ENCODE data around the gene NRP1.

Gene NRP1

GRCh38 chr10:33329178-33329577, 5.3 kb downstream of the NRP1 start:
- Histone ChIP-seq H3K27me3 (no peaks in the 10 kb centered on the region), H3K27ac (no peak overlapping the region), H3K36me3 (peaks cover 0 to 17% (median 4%) of the 10 kb centered on the region in 3 donors), H3K9me3 (no peaks in the 10 kb centered on the region), H3K4me1 (peaks cover 0 to 64% (median 20%) of the 10 kb centered on the region in 4 donors), H3K4me3 (no peak overlapping the region)
- DNase-seq, result no peak
- no peak for TF ChIP-seq CTCF (IDR thresholded peaks at IDR 0.05)
- intact Hi-C loops (cut with DNase I; ENCODE audit: low total_unique reads), result loop anchor here (10.0 kb wide), 1 partner anchor 134 kb away; no protein-coding TSS in a partner anchor

- H3K4me3 ChIP-seq, result no peak overlapping the region
- H3K4me1 ChIP-seq, result peaks cover 0 to 64% (median 20%) of the 10 kb centered on the region in 4 donors
- no peak for DNase-seq
- H3K27me3 ChIP-seq, result no peaks in the 10 kb centered on the region
- H3K27ac ChIP-seq, result no peak overlapping the region
- peaks cover 0 to 17% (median 8%) of the 10 kb centered on the region in 3 donors for H3K36me3 ChIP-seq
- intact Hi-C loops (cut with DNase I; ENCODE audit: low total_unique reads), result loop anchor here (10.0 kb wide), 1 partner anchor 133 kb away; no protein-coding TSS in a partner anchor
- no peak for TF ChIP-seq CTCF (IDR thresholded peaks at IDR 0.05)
- H3K9me3 ChIP-seq, result no peaks in the 10 kb centered on the region
Observed at GRCh38 chr10:33328253-33328652, 6.2 kb downstream of the NRP1 start.

- peaks cover 0 to 17% (median 8%) of the 10 kb centered on the region in 3 donors for H3K36me3 ChIP-seq
- peak overlapping the region in 1 of 2 donors; percentile 3 for H3K27ac ChIP-seq
- intact Hi-C loops (cut with DNase I; ENCODE audit: low total_unique reads), result loop anchor here (10.0 kb wide), 1 partner anchor 133 kb away; no protein-coding TSS in a partner anchor
- DNase-seq, result no peak
- peaks cover 0 to 59% (median 18%) of the 10 kb centered on the region in 4 donors for H3K4me1 ChIP-seq
- no peak overlapping the region for H3K4me3 ChIP-seq
- no peaks in the 10 kb centered on the region for H3K9me3 ChIP-seq
- H3K27me3 ChIP-seq, result no peaks in the 10 kb centered on the region
- no peak for TF ChIP-seq CTCF (IDR thresholded peaks at IDR 0.05)
Observed at GRCh38 chr10:33327751-33328150, 6.7 kb downstream of the NRP1 start.

GRCh38 chr10:33326933-33327332, 7.5 kb downstream of the NRP1 start:
- DNase-seq, result no peak
- Histone ChIP-seq H3K27me3 (no peaks in the 10 kb centered on the region), H3K36me3 (peaks cover 0 to 17% (median 8%) of the 10 kb centered on the region in 3 donors), H3K4me3 (no peak overlapping the region), H3K9me3 (no peaks in the 10 kb centered on the region), H3K27ac (peak overlapping the region in 1 of 2 donors; percentile 3), H3K4me1 (peaks cover 0 to 55% (median 14%) of the 10 kb centered on the region in 4 donors)
- intact Hi-C loops (cut with DNase I; ENCODE audit: low total_unique reads), result loop anchor here (10.0 kb wide), 1 partner anchor 132 kb away; no protein-coding TSS in a partner anchor
- no peak for TF ChIP-seq CTCF (IDR thresholded peaks at IDR 0.05)

- no peak overlapping the region for H3K27ac ChIP-seq
- H3K27me3 ChIP-seq, result no peaks in the 10 kb centered on the region
- peaks cover 0 to 48% (median 5%) of the 10 kb centered on the region in 4 donors for H3K4me1 ChIP-seq
- intact Hi-C loops (cut with DNase I; ENCODE audit: low total_unique reads), result loop anchor here (10.0 kb wide), 1 partner anchor 131 kb away; no protein-coding TSS in a partner anchor
- no peaks in the 10 kb centered on the region for H3K9me3 ChIP-seq
- no peak overlapping the region for H3K4me3 ChIP-seq
- TF ChIP-seq CTCF (IDR thresholded peaks at IDR 0.05), result no peak
- DNase-seq, result no peak
- peaks cover 0 to 17% (median 8%) of the 10 kb centered on the region in 3 donors for H3K36me3 ChIP-seq
Observed at GRCh38 chr10:33325929-33326328, 8.5 kb downstream of the NRP1 start.
